Kidney (tissue), 14 donors: ENCODE results near the gene PRKCQ. TPM values are rescaled to one million over a fixed set of nuclear protein-coding genes. Genes with fewer than 3 reads are reported as not detected.

Source experiments
- DNase-seq, 5 donors: peaks; one replicate each; pipeline ENCODE4 v3.0.0-alpha.2; 2013 to 2020
- FAIRE-seq: peaks from 2 replicates; lab custom pipeline; 2012; peaks lifted over from hg19 to GRCh38; lab: Jason Lieb, UNC
- H3K27ac ChIP-seq, 2 donors: one replicate each; pipeline ENCODE4 v1.7.0; 2013; ENCODE audit warnings: low read depth in 2 of 2, low read length in 2 of 2, inconsistent platforms in 1 of 2
- H3K27me3 ChIP-seq: one replicate; pipeline ENCODE4 v1.7.1; 2013; ENCODE audit warnings: low read length, inconsistent platforms; ENCODE audit not compliant: control insufficient read depth, insufficient read depth
- H3K36me3 ChIP-seq, 3 donors: one replicate each; pipeline versions ENCODE4 v1.7.0 to v1.7.1; 2013; ENCODE audit warnings: low read length in 3 of 3, control low read depth in 1 of 3, inconsistent platforms in 1 of 3; ENCODE audit not compliant: insufficient read depth in 3 of 3, control insufficient read depth in 2 of 3
- H3K4me1 ChIP-seq, 3 donors: one replicate each; pipeline versions ENCODE4 v1.7.0 to v1.7.1; 2013; ENCODE audit warnings: low read length in 3 of 3, inconsistent platforms in 1 of 3, low read depth in 1 of 3; ENCODE audit not compliant: control insufficient read depth in 2 of 3, insufficient read depth in 2 of 3
- H3K4me3 ChIP-seq, 3 donors: one replicate each; pipeline versions ENCODE4 v1.7.0 to v1.8.1; 2013; ENCODE audit warnings: low read length in 3 of 3, control low read depth in 1 of 3, inconsistent platforms in 1 of 3
- H3K9ac ChIP-seq, 3 donors: one replicate each; pipeline versions ENCODE4 v1.7.0 to v1.7.1; 2013; ENCODE audit warnings: low read length in 3 of 3, control low read depth in 1 of 3, inconsistent platforms in 1 of 3
- H3K9me3 ChIP-seq, 3 donors: one replicate each; pipeline versions ENCODE4 v1.7.0 to v1.7.1; 2013; ENCODE audit warnings: low read length in 3 of 3, control low read depth in 1 of 3, inconsistent platforms in 1 of 3; ENCODE audit not compliant: control insufficient read depth in 2 of 3, insufficient read depth in 1 of 3
- intact Hi-C: fragments of 100-400 bp; cut with DNase I; formaldehyde crosslinking; loops from one replicate; pipeline ENCODE4 v1.11.1; 2022
- polyA plus RNA-seq: library from polyadenylated mRNA; stranded (reverse); fragments of 350-450 nt; fragmentation: Illumina TruSeq; extraction: RNeasy Lipid Tissue Mini Kit (QIAGEN cat#74804); gene quantifications from one replicate; pipeline ENCODE4 v1.2.3, GENCODE V29; 2014; ENCODE audit warnings: low read depth, low replicate concordance; ENCODE audit not compliant: insufficient read depth
- total RNA-seq: library from RNA; stranded (reverse); fragmentation: NEBNext Ultra II Directional; extraction: Animal tissue kit (Norgen Biotek cat#: 25700); gene quantifications from one replicate; pipeline ENCODE4 v1.2.1, GENCODE V29; 2021
- TF ChIP-seq, protein P1 (sequence below): IDR thresholded peaks from 3 replicates; pipeline ENCODE4 v1.5.1; 2012; ENCODE audit warnings: mild to moderate bottlenecking, moderate library complexity, borderline replicate concordance; ENCODE audit not compliant: insufficient read depth; ENCODE audit errors: extremely low read depth
- donor health status: control.
- donor health status: control.
- donor health status: control.
- donor health status: control.
- donor health status: control.
- donor health status: DM: yes; HTN: yes; CAD: no.
- donor health status: Normal renal cell carcinoma (clear cell type).

PRKCQ gene
- total and polyA plus RNA-seq, 2 donors from 2014 or later: 6.1 to 17.5 TPM

DNA sequence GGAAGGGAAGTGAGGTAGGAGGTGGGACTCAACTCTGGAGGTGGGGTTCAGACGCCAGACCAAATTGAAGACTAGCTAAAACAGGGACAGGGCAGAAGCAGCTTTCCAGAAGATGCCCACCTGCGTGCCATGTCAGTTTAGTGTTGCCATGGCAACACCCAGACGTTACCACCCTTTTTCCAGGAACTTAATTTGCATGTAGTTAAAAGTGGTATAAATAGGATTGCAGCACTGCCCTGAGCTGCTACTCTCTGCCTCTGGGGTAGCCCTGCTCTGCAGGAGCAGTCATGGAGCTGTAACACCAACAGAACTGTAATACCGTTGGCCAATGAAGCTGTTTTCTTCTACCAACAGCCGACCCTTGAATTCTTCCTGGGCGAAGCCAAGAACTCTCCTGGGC, 93.8 kb downstream of the PRKCQ start:
- TF ChIP-seq, protein P1, sequence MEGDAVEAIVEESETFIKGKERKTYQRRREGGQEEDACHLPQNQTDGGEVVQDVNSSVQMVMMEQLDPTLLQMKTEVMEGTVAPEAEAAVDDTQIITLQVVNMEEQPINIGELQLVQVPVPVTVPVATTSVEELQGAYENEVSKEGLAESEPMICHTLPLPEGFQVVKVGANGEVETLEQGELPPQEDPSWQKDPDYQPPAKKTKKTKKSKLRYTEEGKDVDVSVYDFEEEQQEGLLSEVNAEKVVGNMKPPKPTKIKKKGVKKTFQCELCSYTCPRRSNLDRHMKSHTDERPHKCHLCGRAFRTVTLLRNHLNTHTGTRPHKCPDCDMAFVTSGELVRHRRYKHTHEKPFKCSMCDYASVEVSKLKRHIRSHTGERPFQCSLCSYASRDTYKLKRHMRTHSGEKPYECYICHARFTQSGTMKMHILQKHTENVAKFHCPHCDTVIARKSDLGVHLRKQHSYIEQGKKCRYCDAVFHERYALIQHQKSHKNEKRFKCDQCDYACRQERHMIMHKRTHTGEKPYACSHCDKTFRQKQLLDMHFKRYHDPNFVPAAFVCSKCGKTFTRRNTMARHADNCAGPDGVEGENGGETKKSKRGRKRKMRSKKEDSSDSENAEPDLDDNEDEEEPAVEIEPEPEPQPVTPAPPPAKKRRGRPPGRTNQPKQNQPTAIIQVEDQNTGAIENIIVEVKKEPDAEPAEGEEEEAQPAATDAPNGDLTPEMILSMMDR: no peak
- H3K27me3 ChIP-seq: no peaks in the 10 kb centered on the region
- H3K4me1 ChIP-seq: no peaks in the 10 kb centered on the region
- H3K27ac ChIP-seq: no peak overlapping the region
- H3K9ac ChIP-seq: no peak overlapping the region
- no peak overlapping the region for H3K4me3 ChIP-seq
- DNase-seq (no peak), FAIRE-seq (no peak)
- H3K9me3 ChIP-seq: no peaks in the 10 kb centered on the region
- no peaks in the 10 kb centered on the region for H3K36me3 ChIP-seq
- intact Hi-C loops: no loop called here

DNA sequence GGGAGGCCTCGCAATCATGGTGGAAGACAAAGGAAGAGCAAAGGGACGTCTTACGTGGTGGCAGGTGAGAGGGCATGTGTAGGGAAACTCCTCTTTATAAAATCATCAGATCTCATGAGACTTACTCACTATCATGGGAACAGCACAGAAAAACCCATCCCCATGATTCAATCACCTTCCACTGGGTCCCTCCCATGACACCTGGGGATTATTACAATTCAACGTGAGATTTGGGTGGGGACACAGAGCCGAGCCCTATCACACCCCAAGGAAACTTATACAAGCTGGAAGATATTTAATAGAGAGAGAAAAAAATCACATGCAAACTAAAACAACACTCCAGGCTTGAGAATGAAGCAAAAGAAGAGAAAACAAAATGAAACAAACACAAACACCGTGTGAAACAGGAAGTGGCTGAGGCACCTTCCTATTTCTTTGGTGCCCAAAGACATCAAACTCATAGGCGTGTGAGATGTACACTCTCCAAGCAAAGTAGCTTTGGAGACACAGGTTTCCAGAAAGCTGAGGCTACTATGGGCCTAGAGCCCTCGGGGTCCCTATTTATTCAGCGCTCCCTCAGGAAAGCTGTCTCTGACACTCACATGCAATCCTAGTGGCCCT, 97.2 kb downstream of the PRKCQ start:
- no peaks in the 10 kb centered on the region for H3K27me3 ChIP-seq
- FAIRE-seq (no peak), DNase-seq (no peak)
- intact Hi-C loops: no loop called here
- H3K27ac ChIP-seq: no peak overlapping the region
- H3K4me1 ChIP-seq: no peaks in the 10 kb centered on the region
- TF ChIP-seq, protein P1: no peak
- H3K9me3 ChIP-seq: peaks cover 0 to 2% (median 0%) of the 10 kb centered on the region in 3 donors
- no peak overlapping the region for H3K4me3 ChIP-seq
- no peak overlapping the region for H3K9ac ChIP-seq
- H3K36me3 ChIP-seq: no peaks in the 10 kb centered on the region

DNA sequence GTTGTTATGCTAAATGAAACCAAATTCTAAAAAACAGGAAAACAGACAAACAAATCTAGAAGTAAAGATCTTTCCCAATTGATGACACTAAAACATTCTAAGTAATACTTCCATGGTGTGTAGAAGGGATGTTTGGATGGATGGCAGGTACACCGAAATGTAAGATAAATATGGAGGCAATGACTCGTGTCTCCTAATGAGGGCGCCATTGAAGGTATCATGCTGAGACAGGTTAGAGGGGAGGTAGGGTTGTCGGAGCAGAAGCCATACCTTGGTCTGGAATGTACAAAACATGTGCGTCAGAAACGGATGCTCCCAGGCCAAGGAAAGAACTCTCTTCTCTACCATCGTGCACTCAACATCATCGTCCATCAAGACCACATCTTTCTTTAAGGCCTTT, 101.4 kb downstream of the PRKCQ start:
- no peaks in the 10 kb centered on the region for H3K36me3 ChIP-seq
- TF ChIP-seq, protein P1: no peak
- no peak overlapping the region for H3K27ac ChIP-seq
- DNase-seq (no peak), FAIRE-seq (no peak)
- intact Hi-C loops: no loop called here
- H3K27me3 ChIP-seq: no peaks in the 10 kb centered on the region
- H3K4me3 ChIP-seq: no peak overlapping the region
- no peak overlapping the region for H3K9ac ChIP-seq
- peaks cover 0 to 7% (median 0%) of the 10 kb centered on the region in 3 donors for H3K4me1 ChIP-seq
- peaks cover 0 to 2% (median 0%) of the 10 kb centered on the region in 3 donors for H3K9me3 ChIP-seq
